SK-N-SH (cell line): ENCODE results near the gene NOB1. TPM values are rescaled to one million over a fixed set of nuclear protein-coding genes. Genes with fewer than 3 reads are reported as not detected.

Experiments used
- CTCF ChIA-PET: fragments of 300-600, 350-600 bp; formaldehyde crosslinking; extraction: SDS; loops from one replicate; lab custom pipeline; 2021; lab: Yijun Ruan, JAX
- POLR2A ChIA-PET: fragments of 350-600 bp; sonication (Branson Sonifier 250); formaldehyde crosslinking; extraction: SDS; loops from one replicate; lab custom pipeline; 2020; ENCODE audit warnings: antibody characterized with exemption, inconsistent platforms; lab: Yijun Ruan, JAX
- DNase-seq: peaks from one replicate; pipeline ENCODE4 v3.0.0; 2012
- H2AFZ ChIP-seq: fragments of 200-600 bp; sonication (generic); 2 replicates; pipeline ENCODE4 v1.8.1; 2016; ENCODE audit warnings: antibody characterized with exemption, mild to moderate bottlenecking, low read depth
- H3F3A ChIP-seq: fragments of 200-600 bp; sonication (generic); replicated peaks from 2 replicates; pipeline ENCODE3; 2016; ENCODE audit warnings: antibody characterized with exemption, mild to moderate bottlenecking; ENCODE audit not compliant: insufficient read depth
- H3K27ac ChIP-seq, 2 experiments: fragments of 200-500 bp in 1 of 2; fragments of 200-600 bp in 1 of 2; sonication (Bioruptor generic) in 1 of 2; sonication (generic), shearing (Covaris generic) in 1 of 2; 2 replicates each; pipeline versions ENCODE4 v1.5.1 to v1.6.1; 2014 to 2016; ENCODE audit warnings: low read depth in 2 of 2, inconsistent platforms in 1 of 2, low read length in 1 of 2, mild to moderate bottlenecking in 1 of 2, mixed read lengths in 1 of 2
- H3K27me3 ChIP-seq: fragments of 200-600 bp; sonication (generic), shearing (Covaris generic); 2 replicates; pipeline ENCODE4 v1.6.1; 2016; ENCODE audit warnings: mixed run types; ENCODE audit not compliant: insufficient read depth
- H3K36me3 ChIP-seq, 2 experiments: fragments of 200-500 bp in 1 of 2; fragments of 200-600 bp in 1 of 2; sonication (Bioruptor generic) in 1 of 2; sonication (generic) in 1 of 2; replicated peaks in 1 of 2; 2 replicates each; pipeline versions ENCODE3 to v1.5.1; 2014 to 2016; ENCODE audit warnings: low read length in 1 of 2, mild to moderate bottlenecking in 1 of 2; ENCODE audit not compliant: insufficient read depth in 2 of 2, control insufficient read depth in 1 of 2
- H3K4me1 ChIP-seq, 2 experiments: fragments of 200-500 bp in 1 of 2; fragments of 200-600 bp in 1 of 2; sonication (Bioruptor generic) in 1 of 2; sonication (generic), shearing (Covaris generic) in 1 of 2; 2 replicates each; pipeline versions ENCODE4 v1.5.1 to v1.6.1; 2014 to 2016; ENCODE audit warnings: low read depth in 1 of 2, low read length in 1 of 2, mixed run types in 1 of 2; ENCODE audit not compliant: insufficient read depth in 2 of 2, control insufficient read depth in 1 of 2
- H3K4me2 ChIP-seq: fragments of 200-600 bp; sonication (generic), shearing (Covaris generic); 2 replicates; pipeline ENCODE4 v1.6.1; 2017; ENCODE audit warnings: mixed run types
- H3K4me3 ChIP-seq, 2 experiments: fragments of 200-500 bp in 1 of 2; fragments of 200-600 bp in 1 of 2; sonication (Bioruptor generic) in 1 of 2; sonication (generic), shearing (Covaris generic) in 1 of 2; 2 replicates each; pipeline versions ENCODE4 v1.5.1 to v1.8.1; 2014 to 2016; ENCODE audit warnings: low read depth in 2 of 2, inconsistent platforms in 1 of 2, low read length in 1 of 2, mild to moderate bottlenecking in 1 of 2, mixed read lengths in 1 of 2, moderate library complexity in 1 of 2
- H3K79me2 ChIP-seq: fragments of 200-600 bp; sonication (generic); 2 replicates; pipeline ENCODE4 v1.8.1; 2017; ENCODE audit warnings: mild to moderate bottlenecking; ENCODE audit not compliant: insufficient read depth
- H3K9ac ChIP-seq: fragments of 200-600 bp; sonication (generic); 2 replicates; pipeline ENCODE4 v1.6.1; 2017; ENCODE audit warnings: mixed run types
- H3K9me2 ChIP-seq: fragments of 200-600 bp; sonication (generic); 2 replicates; pipeline ENCODE4 v1.6.1; 2017; ENCODE audit warnings: mixed run types
- H3K9me3 ChIP-seq: fragments of 200-600 bp; sonication (generic); 2 replicates; pipeline ENCODE4 v1.6.1; 2017; ENCODE audit warnings: mixed run types, mild to moderate bottlenecking, moderate library complexity
- H4K20me1 ChIP-seq: fragments of 200-600 bp; sonication (generic); 2 replicates; pipeline ENCODE4 v1.6.1; 2017; ENCODE audit warnings: mild to moderate bottlenecking, mixed run types; ENCODE audit not compliant: insufficient read depth
- EP300 ChIP-seq, 2 experiments: IDR thresholded peaks; 2 replicates each; pipeline versions ENCODE4 v1.4.0 to v1.6.1; 2012; ENCODE audit warnings: borderline replicate concordance in 1 of 2, low read depth in 1 of 2, low read length in 1 of 2
- EZH2phosphoT487 ChIP-seq: fragments of 200-600 bp; sonication (generic); IDR thresholded peaks from 2 replicates; pipeline ENCODE4 v1.6.1; 2017; ENCODE audit warnings: low read depth, mixed run types, mild to moderate bottlenecking, antibody characterized with exemption, moderate library complexity, borderline replicate concordance
- FOXJ3 ChIP-seq: sonication (generic); formaldehyde crosslinking; IDR thresholded peaks from 2 replicates; pipeline ENCODE4 v1.5.1; 2020; ENCODE audit warnings: mild to moderate bottlenecking, missing genetic modification reagents
- GABPA ChIP-seq: IDR thresholded peaks from 2 replicates; pipeline ENCODE4 v1.4.0; 2012; ENCODE audit warnings: low read depth, mild to moderate bottlenecking
- GATA2 ChIP-seq: sonication (generic); formaldehyde crosslinking; IDR thresholded peaks from 2 replicates; pipeline ENCODE4 v1.5.0; 2020; ENCODE audit warnings: mild to moderate bottlenecking, missing genetic modification reagents
- IRF3 ChIP-seq: fragments of 150-350 bp; IDR thresholded peaks from 2 replicates; pipeline ENCODE4 v1.6.1; 2016; ENCODE audit warnings: mild to moderate bottlenecking, low read depth, low read length
- MEF2A ChIP-seq: IDR thresholded peaks from 2 replicates; pipeline ENCODE4 v1.4.0; 2012; ENCODE audit warnings: low read depth, borderline replicate concordance
- MXI1 ChIP-seq: IDR thresholded peaks from 2 replicates; pipeline ENCODE4 v1.6.1; 2012; ENCODE audit warnings: mild to moderate bottlenecking, low read depth, low read length, improper control_type of control experiment
- NFIC ChIP-seq: IDR thresholded peaks from 2 replicates; pipeline ENCODE4 v1.4.0; 2012; ENCODE audit warnings: borderline replicate concordance
- NRF1 ChIP-seq: IDR thresholded peaks from 2 replicates; pipeline ENCODE4 v1.6.1; 2012; ENCODE audit warnings: low read depth, mild to moderate bottlenecking, low read length
- RAD21 ChIP-seq: IDR thresholded peaks from 2 replicates; pipeline ENCODE4 v1.6.1; 2012; ENCODE audit warnings: mild to moderate bottlenecking, low read length
- RCOR1 ChIP-seq: fragments of 150-350 bp; IDR thresholded peaks from 2 replicates; pipeline ENCODE4 v1.6.1; 2017; ENCODE audit warnings: antibody characterized with exemption, low read length
- RFX5 ChIP-seq: IDR thresholded peaks from 2 replicates; pipeline ENCODE4 v1.6.1; 2012; ENCODE audit warnings: mild to moderate bottlenecking, improper control_type of control experiment, low read length
- SIN3A ChIP-seq: IDR thresholded peaks from 2 replicates; pipeline ENCODE4 v1.6.1; 2012; ENCODE audit warnings: low read depth, mild to moderate bottlenecking, low read length, moderate library complexity, borderline replicate concordance
- SMC3 ChIP-seq: IDR thresholded peaks from 2 replicates; pipeline ENCODE4 v1.6.1; 2012; ENCODE audit warnings: low read depth, low read length, improper control_type of control experiment
- TAF1 ChIP-seq: IDR thresholded peaks from 2 replicates; pipeline ENCODE4 v1.6.1; 2012; ENCODE audit warnings: low read depth, mild to moderate bottlenecking, low read length, moderate library complexity, borderline replicate concordance
- TCF12 ChIP-seq: IDR thresholded peaks from 2 replicates; pipeline ENCODE4 v1.4.0; 2012
- TEAD4 ChIP-seq: IDR thresholded peaks from 2 replicates; pipeline ENCODE4 v1.4.0; 2012; ENCODE audit warnings: mild to moderate bottlenecking, borderline replicate concordance; ENCODE audit not compliant: insufficient read depth
- WGBS: methylation state at CpG from one replicate; pipeline ENCODE4 v1.1.6; 2017; ENCODE audit warnings: low lambda C conversion rate; 5-methylcytosine and 5-hydroxymethylcytosine counted together
- polyA plus RNA-seq, 3 experiments: library from polyadenylated mRNA; depleted of rRNA; stranded (reverse); fragments of >200 nt; gene quantifications; 2 replicates each; pipeline ENCODE4 v1.2.3, GENCODE V29; 2012
- TF ChIP-seq, protein P1 (sequence below): IDR thresholded peaks from 2 replicates; pipeline ENCODE4 v1.4.0; 2012; ENCODE audit warnings: low read depth, borderline replicate concordance

The NOB1 gene
- polyA plus RNA-seq, 1 of the 3 experiments (the other 2 are of a cell fraction): 86.3 TPM

GRCh38 chr16:69748694-69749345 is 5.9 kb downstream of the NOB1 start:
- Histone ChIP-seq H2AFZ (no peak overlapping the region), H3K36me3 (peaks cover 50 to 60% of the 10 kb centered on the region in 2 experiments)
- 90% methylated on average over 19 of the region's 20 CpGs for whole genome bisulfite sequencing

GRCh38 chr16:69747115-69747514 is 7.6 kb downstream of the NOB1 start:
- TF ChIP-seq GATA2: peak; percentile 29; the same call in 1 of the 2 replicates
- no peak for TF ChIP-seq TAF1
- no peak overlapping the region for H3K9ac ChIP-seq
- no peak overlapping the region for H3K4me3 ChIP-seq
- H3K36me3 ChIP-seq: peaks cover 65% of the 10 kb centered on the region in 2 experiments
- ChIA-PET POLR2A (no interaction called here), CTCF (interaction anchor here (1.0 to 2.3 kb wide), 4 partner anchors 8 to 351 kb away, joined by 3 to 9 read pairs (median 4); partner anchors contain the start of gene NOB1)
- no peaks in the 10 kb centered on the region for H3K9me2 ChIP-seq
- H3K27ac ChIP-seq: no peak overlapping the region
- no peak overlapping the region for H2AFZ ChIP-seq
- H3K4me1 ChIP-seq: no peaks in the 10 kb centered on the region; a peak in 1 of 4 replicates
- H3F3A ChIP-seq: peaks cover 9% of the 10 kb centered on the region
- WGBS: 91% methylated on average over 8 of the region's 8 CpGs
- no peaks in the 10 kb centered on the region for H3K9me3 ChIP-seq
- H3K4me2 ChIP-seq: no peak overlapping the region
- DNase-seq: no peak
- no peaks in the 10 kb centered on the region for H4K20me1 ChIP-seq
- H3K27me3 ChIP-seq: no peaks in the 10 kb centered on the region
- H3K79me2 ChIP-seq: peaks cover 44% of the 10 kb centered on the region

More at GRCh38 chr16:69748694-69749345, 5.9 kb downstream of the NOB1 start:
- Histone ChIP-seq H4K20me1 (no peaks in the 10 kb centered on the region), H3K27ac (no peak overlapping the region), H3K79me2 (peaks cover 61% of the 10 kb centered on the region), H3K9me3 (no peaks in the 10 kb centered on the region), H3K4me3 (no peak overlapping the region), H3K4me2 (no peak overlapping the region), H3K27me3 (no peaks in the 10 kb centered on the region), H3K4me1 (peaks cover 0 to 2% of the 10 kb centered on the region in 2 experiments; a peak in 2 of 4 replicates), H3K9me2 (no peaks in the 10 kb centered on the region), H3F3A (peaks cover 7% of the 10 kb centered on the region), H3K9ac (no peak overlapping the region)
- CTCF ChIA-PET: interaction anchor here (1.0 kb wide), 1 partner anchor 40 kb away, joined by 3 read pairs; no protein-coding TSS in a partner anchor
- TF ChIP-seq NFIC (no peak), TEAD4 (no peak), SMC3 (no peak), GABPA (no peak), MEF2A (no peak), TCF12 (no peak)
- TF ChIP-seq, protein P1, sequence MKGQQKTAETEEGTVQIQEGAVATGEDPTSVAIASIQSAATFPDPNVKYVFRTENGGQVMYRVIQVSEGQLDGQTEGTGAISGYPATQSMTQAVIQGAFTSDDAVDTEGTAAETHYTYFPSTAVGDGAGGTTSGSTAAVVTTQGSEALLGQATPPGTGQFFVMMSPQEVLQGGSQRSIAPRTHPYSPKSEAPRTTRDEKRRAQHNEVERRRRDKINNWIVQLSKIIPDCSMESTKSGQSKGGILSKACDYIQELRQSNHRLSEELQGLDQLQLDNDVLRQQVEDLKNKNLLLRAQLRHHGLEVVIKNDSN: no peak
- DNase-seq: no peak
- POLR2A ChIA-PET: no interaction called here

- CTCF ChIA-PET: interaction anchor here (1.0 to 2.3 kb wide), 3 partner anchors 9 to 350 kb away, joined by 3 to 9 read pairs (median 4); partner anchors contain the start of gene NOB1
- Histone ChIP-seq H3K4me3 (no peak overlapping the region), H3F3A (peaks cover 11% of the 10 kb centered on the region), H3K9me3 (no peaks in the 10 kb centered on the region), H3K4me1 (no peaks in the 10 kb centered on the region; a peak in 1 of 4 replicates), H3K9ac (no peak overlapping the region), H3K27me3 (no peaks in the 10 kb centered on the region), H3K4me2 (no peak overlapping the region), H3K27ac (no peak overlapping the region), H3K79me2 (peaks cover 32% of the 10 kb centered on the region), H3K9me2 (no peaks in the 10 kb centered on the region), H3K36me3 (peaks cover 62 to 70% of the 10 kb centered on the region in 2 experiments), H4K20me1 (no peaks in the 10 kb centered on the region), H2AFZ (no peak overlapping the region)
- WGBS: 87% methylated on average over 7 of the region's 10 CpGs
- POLR2A ChIA-PET: interaction anchor here (1.1 kb wide), 1 partner anchor 9 kb away, joined by 5 read pairs; the partner anchor contains the start of gene NOB1
- no peak for DNase-seq
- no peak for TF ChIP-seq TEAD4
- no peak for TF ChIP-seq FOXJ3 (CRISPR knock-in tag)
- no peak for TF ChIP-seq RFX5
- TF ChIP-seq MXI1: no peak
- TF ChIP-seq SMC3: no peak
- TF ChIP-seq IRF3: no peak
- TF ChIP-seq NRF1: no peak
- TF ChIP-seq RCOR1: no peak
- TF ChIP-seq EP300 (IDR thresholded peaks at IDR 0.05; ENCODE audit: borderline replicate concordance in 1 of 2, low read depth in 1 of 2, low read length in 1 of 2): no peak
- TF ChIP-seq SIN3A: no peak
- no peak for TF ChIP-seq EZH2phosphoT487
- TF ChIP-seq RAD21: no peak
Measured at GRCh38 chr16:69745959-69746358, 8.8 kb downstream of the NOB1 start.
